Activated T-helper 17 cell treated with anti-CD3 and anti-CD28 coated beads, Interleukin-2, amount 50 U/mL, for 72 hours (primary cell): ENCODE measurements around the gene CHST1. TPM values are rescaled to one million over a fixed set of nuclear protein-coding genes. Genes with fewer than 3 reads are reported as not detected.

Experiments used
- ATAC-seq: fragments of 150-1000 bp; cut with Tn5 transposase; replicated peaks from 2 replicates; pipeline ENCODE4 v1.10.0; 2021; ENCODE audit warnings: mild to moderate bottlenecking, moderate library complexity
- H3K27ac Mint-ChIP-seq: one replicate; pipeline ENCODE4 v1.8.0; 2022; ENCODE audit warnings: mixed read lengths
- H3K27me3 Mint-ChIP-seq: one replicate; pipeline ENCODE4 v1.8.0; 2022; ENCODE audit warnings: mixed read lengths
- H3K36me3 Mint-ChIP-seq: one replicate; pipeline ENCODE4 v1.8.0; 2022; ENCODE audit warnings: low read depth, mild to moderate bottlenecking, mixed read lengths
- H3K4me1 Mint-ChIP-seq: one replicate; pipeline ENCODE4 v1.8.0; 2022; ENCODE audit warnings: mixed read lengths
- H3K4me3 Mint-ChIP-seq: one replicate; pipeline ENCODE4 v1.8.0; 2022; ENCODE audit warnings: mild to moderate bottlenecking, mixed read lengths
- H3K9me3 Mint-ChIP-seq: one replicate; pipeline ENCODE4 v1.8.0; 2022; ENCODE audit warnings: mixed read lengths
- total RNA-seq, 2 donors: library from RNA; stranded (reverse); gene quantifications; one replicate each; pipeline ENCODE4 v1.2.3, GENCODE V29; 2022

Gene CHST1
- total RNA-seq, 2 donors from 2014 or later, result not detected

DNA sequence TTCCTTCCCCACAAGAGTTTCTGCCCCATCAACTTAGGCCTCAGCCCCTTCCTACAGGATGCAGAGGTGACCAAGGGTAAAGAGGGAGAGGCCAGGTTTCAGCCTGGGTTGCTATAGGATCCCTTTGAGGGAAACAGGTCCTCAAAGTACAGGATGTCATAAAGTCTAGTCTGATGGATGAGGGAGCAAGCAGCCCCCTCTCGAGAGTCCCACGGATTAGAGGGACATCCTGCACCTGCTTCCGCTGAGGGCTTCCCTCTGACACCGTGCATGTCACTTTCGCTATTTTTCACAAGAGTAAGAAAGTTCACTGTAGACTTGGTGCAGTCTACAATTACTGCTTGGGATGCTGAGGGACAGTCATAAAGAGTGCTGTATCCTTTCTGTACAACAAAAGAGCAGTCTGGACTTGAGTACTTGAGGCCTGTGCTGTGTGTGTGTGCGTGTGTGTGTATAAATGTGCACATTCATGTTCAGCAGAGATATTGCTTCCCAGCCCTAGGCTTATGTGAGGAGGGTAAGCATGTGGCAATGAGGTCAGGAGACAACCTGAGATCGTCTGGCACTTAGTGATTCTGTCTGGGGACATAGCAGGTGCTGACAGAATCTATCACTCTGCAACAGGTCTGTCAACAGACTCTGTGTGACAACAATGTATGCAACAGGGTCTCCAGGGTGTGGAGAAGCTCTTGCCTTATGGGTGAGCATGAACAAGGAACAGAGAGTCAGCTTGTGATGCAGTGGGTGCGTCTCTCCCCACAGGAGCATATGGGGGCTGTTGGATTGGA lies 18.0 kb upstream of the CHST1 start:
- Mint-ChIP-seq H3K4me3 (no peak overlapping the region), H3K9me3 (no peaks in the 10 kb centered on the region), H3K4me1 (no peaks in the 10 kb centered on the region), H3K36me3 (no peaks in the 10 kb centered on the region), H3K27ac (no peak overlapping the region), H3K27me3 (peaks cover 15% of the 10 kb centered on the region)
- no peak for ATAC-seq

DNA sequence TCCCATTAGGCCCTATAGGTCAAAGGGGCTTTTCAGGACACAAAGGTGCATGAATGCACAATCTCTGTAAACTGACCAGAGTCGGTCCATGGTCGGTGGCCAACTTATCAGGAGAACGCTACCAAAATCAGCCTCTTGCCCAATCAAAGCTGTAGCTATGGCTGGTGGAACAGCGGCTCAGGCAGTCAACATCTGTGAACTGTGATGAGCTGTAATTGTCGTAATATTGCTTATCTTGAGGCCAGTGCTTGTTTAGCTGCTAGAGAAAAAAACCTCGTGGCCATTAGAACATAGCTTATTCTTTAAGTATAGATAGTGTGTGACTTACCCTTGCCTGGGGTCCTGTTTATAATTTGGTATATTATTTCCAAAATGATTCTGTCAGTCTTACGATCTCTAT lies 14.4 kb upstream of the CHST1 start:
- Mint-ChIP-seq H3K9me3 (no peaks in the 10 kb centered on the region), H3K27me3 (peaks cover 2% of the 10 kb centered on the region), H3K4me3 (no peak overlapping the region), H3K27ac (no peak overlapping the region), H3K36me3 (no peaks in the 10 kb centered on the region), H3K4me1 (no peaks in the 10 kb centered on the region)
- no peak for ATAC-seq

DNA sequence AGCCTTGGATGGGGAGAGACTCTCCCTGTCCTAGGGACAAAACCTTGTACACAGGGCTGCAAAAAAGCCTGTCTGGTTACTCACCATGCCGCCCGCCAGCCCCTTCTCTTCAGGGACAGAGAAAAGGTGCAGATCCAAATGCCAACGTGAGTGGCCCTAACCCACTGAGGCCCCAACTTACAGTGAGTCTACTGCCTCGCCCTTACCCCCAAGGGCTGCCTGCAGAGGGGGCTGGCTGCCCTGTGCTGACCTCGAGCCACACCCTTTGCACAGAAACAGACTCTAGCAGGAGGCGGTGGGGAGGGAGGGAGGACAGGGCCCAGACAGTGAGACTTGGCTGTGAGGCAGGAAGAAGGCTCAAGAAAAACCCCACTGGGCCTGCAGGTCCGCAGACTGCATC lies 13.6 kb upstream of the CHST1 start:
- Mint-ChIP-seq H3K4me3 (no peak overlapping the region), H3K9me3 (no peaks in the 10 kb centered on the region), H3K27ac (no peak overlapping the region), H3K36me3 (no peaks in the 10 kb centered on the region), H3K4me1 (no peaks in the 10 kb centered on the region), H3K27me3 (no peaks in the 10 kb centered on the region)
- ATAC-seq, result no peak

DNA sequence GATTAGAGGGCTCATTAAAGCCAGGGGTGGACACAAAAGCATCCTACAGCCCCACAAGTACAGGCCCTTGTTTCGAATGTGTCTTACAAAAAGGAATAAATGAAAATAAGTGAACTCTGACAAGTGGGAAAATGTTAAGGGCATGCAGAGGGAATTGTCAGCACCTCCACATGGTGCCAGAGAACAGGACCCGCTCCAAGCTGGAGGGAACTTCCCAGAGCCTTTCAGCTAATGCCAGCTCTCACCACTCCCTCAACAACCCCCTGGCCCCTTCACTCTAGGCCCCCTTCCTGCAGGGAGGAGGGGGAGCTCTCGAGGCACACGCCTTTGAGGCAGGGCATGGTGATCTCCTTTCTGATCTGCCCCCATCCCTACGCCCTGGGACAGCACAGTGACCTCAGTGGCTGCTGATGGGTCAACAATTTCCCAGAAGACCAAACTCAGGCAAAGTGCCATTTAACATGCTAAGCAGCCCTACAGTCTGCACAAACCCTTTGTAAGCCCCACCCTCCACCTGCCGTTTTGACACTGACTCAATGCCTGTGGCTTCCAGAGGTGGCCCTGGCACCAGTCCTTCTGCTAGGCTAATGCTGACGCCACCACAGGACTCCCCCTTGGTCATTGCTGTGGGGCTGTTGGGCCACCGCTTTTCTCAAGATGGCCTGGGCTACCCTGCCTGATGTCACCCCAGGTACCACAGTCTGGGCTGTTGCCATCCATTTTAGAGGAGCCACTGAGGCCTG lies 12.5 kb upstream of the CHST1 start:
- H3K27ac Mint-ChIP-seq, result no peak overlapping the region
- no peaks in the 10 kb centered on the region for H3K27me3 Mint-ChIP-seq
- H3K9me3 Mint-ChIP-seq, result no peaks in the 10 kb centered on the region
- H3K36me3 Mint-ChIP-seq, result no peaks in the 10 kb centered on the region
- no peak overlapping the region for H3K4me3 Mint-ChIP-seq
- no peak for ATAC-seq
- H3K4me1 Mint-ChIP-seq, result no peaks in the 10 kb centered on the region

DNA sequence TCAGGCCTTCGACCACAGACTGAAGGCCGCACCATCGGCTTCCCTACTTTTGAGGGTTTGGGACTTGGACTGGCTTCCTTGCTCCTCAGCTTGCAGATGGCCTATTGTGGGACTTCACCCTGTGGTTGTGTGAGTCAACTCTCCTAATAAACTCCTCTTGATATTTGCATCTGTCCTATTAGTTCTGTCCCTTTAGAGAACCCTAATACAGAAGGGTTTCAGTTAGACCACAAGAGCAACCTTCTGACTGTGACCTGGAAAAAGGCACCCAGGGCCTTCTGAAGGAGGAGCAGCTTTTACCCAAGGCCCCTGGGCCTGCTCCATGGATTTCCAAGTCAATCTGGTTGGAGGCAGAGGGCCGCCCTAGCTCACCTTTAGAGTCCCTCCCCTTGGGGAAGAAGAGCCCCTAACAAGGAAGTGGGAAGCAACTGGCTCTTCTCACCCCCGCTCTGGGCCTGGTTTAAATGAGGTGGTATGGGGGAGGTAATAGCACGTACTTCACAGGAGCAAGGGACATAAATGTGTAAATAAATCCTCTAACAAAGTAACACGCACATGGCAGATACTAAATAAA lies 11.2 kb upstream of the CHST1 start:
- Mint-ChIP-seq H3K9me3 (no peaks in the 10 kb centered on the region), H3K36me3 (no peaks in the 10 kb centered on the region), H3K27ac (no peak overlapping the region), H3K27me3 (no peaks in the 10 kb centered on the region), H3K4me1 (no peaks in the 10 kb centered on the region), H3K4me3 (no peak overlapping the region)
- ATAC-seq, result no peak

DNA sequence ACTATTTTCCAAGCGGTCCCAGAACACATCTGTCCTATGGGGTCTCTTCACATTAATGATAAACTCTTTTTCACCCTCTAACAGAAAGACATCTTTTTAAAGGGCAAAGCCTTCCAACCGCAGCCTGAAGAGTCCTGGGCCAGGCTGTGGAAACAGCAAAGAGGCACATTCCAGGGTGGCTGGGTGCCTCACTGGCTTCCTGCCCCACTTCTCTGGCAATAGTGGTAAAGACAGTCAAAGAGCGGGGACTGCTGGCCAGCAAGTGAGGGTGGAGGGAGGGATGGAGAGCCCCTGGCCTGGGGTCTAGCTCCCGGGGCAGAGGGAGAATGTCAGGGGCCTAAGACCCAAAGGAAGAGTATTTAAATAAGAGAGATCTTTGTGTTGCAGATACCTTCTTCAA lies 10.2 kb upstream of the CHST1 start:
- H3K4me3 Mint-ChIP-seq, result no peak overlapping the region
- H3K27me3 Mint-ChIP-seq, result no peaks in the 10 kb centered on the region
- no peak for ATAC-seq
- H3K4me1 Mint-ChIP-seq, result no peaks in the 10 kb centered on the region
- no peaks in the 10 kb centered on the region for H3K9me3 Mint-ChIP-seq
- no peak overlapping the region for H3K27ac Mint-ChIP-seq
- no peaks in the 10 kb centered on the region for H3K36me3 Mint-ChIP-seq

DNA sequence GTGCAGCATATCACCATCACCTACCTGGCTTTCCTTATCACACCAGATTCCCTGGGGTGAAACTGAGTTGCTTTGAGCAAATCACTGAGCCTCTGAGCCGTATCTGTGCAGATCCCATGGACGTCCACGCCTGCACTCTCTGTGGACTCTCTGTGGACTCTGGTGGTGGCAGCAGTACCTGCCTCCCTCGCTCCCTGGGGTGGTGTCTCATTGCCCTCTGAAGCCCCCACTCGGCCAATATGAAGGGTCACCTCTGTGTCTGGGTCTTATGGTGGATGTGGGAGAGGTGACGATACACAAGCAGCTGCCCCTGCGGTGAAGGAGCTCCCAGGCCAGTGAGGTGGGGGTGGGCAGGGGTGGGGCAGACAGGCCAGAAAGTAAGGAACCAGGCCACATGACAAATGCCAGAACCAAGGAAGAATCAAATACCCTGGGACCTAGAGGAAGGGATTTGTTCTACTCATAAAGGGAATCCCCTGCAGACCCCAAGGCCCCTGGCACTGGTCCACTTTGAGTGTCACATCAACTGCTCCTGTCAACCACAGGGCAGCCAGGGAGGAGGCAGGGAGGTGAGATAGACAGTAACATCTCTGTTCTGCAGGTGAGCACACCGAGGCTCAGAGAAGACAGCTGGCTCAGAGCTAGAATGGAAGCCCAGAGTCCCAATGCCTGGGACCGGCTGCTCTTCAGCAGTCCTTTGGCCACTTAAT lies 9.2 kb upstream of the CHST1 start:
- Mint-ChIP-seq H3K4me3 (no peak overlapping the region), H3K27ac (no peak overlapping the region), H3K36me3 (no peaks in the 10 kb centered on the region), H3K9me3 (no peaks in the 10 kb centered on the region), H3K27me3 (peaks cover 3% of the 10 kb centered on the region), H3K4me1 (no peaks in the 10 kb centered on the region)
- ATAC-seq, result no peak

DNA sequence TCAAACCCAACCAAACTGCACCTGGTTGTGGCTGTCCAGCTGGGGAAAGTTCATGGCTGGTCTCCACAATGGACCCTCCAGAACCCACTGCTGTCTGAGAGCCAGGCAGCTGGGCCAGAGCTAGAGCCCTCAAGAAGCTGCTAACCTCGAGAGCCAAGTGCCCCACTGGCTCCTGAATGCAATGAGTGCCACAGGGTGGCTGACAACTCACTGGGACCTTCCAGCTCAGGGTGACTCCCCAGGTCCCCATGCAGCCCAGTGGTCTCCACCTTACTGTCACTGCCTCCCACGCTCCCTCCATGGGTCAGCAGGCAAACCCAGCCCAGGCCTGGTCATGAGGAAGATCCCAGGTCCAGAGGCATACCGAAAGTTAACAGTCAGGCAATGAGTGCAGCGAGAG lies 8.0 kb upstream of the CHST1 start:
- no peaks in the 10 kb centered on the region for H3K36me3 Mint-ChIP-seq
- H3K4me1 Mint-ChIP-seq, result no peaks in the 10 kb centered on the region
- no peak overlapping the region for H3K27ac Mint-ChIP-seq
- H3K9me3 Mint-ChIP-seq, result no peaks in the 10 kb centered on the region
- ATAC-seq, result no peak
- peaks cover 3% of the 10 kb centered on the region for H3K27me3 Mint-ChIP-seq
- H3K4me3 Mint-ChIP-seq, result no peak overlapping the region

DNA sequence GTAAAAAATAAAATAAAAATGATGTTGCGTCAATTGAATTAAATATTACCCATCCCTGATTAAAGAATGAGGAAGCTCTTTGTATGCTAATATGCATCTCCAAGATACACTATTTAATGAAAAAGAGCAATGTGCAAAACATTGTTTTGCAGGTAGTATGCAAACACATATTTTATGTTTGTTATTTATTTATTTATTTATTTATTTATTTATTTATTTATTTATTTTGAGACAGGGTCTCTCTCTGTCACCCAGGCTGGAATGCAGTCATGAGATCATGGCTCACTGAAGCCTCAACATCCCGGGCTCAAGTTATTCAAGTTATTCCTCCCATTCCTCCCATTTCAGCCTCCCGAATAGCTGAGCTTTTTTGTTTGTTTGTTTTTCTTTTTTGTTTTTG lies 7.2 kb upstream of the CHST1 start:
- Mint-ChIP-seq H3K4me1 (no peaks in the 10 kb centered on the region), H3K27me3 (peaks cover 9% of the 10 kb centered on the region), H3K4me3 (no peak overlapping the region), H3K9me3 (no peaks in the 10 kb centered on the region), H3K27ac (no peak overlapping the region), H3K36me3 (no peaks in the 10 kb centered on the region)
- ATAC-seq, result no peak

DNA sequence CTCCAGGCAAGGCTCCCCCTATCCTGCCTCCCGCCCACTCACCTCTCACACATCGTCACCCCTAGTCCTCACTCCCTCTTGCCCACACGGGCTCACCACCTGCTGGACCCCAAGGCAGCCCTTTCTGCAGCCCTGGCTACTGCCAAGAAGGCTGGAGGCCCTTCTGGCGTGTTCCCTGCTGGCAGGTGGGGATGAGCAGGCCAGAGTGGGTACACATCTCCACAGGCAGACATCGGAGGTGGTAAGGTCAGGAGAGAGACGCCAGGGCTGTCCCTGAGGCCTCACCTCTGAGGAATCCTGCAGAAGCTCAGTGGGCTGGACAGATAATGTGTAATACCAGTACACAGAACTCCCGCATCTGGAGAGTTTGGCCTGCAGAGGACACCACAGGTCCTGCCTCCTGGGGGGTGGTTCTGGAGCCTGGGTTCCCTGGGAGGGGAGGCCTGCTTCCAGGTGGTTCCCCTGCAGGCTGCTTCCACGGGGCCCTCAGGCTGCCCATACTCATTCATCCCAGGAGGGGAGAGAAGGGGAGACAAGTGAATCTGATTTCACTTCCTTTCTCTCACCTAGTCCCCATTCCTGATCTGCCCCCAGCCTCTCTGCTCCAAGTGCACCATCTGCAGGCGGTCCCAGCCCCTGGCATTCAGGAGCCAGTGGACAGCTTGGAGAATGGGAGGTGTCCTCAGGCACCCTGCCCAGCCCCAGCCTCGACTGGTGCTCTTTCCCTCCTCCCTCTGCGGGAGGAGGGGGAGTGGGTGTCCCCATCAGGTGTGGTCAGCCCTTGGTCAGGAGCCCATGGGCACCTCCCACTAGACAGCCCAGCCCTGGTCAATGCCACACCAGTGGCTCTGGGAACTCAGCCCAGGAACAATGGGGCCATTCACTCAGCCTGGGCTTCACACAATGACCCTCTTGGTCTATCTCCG lies 6.1 kb upstream of the CHST1 start:
- Mint-ChIP-seq H3K4me3 (no peak overlapping the region), H3K4me1 (no peaks in the 10 kb centered on the region), H3K27ac (no peak overlapping the region), H3K27me3 (peaks cover 19% of the 10 kb centered on the region), H3K9me3 (no peaks in the 10 kb centered on the region), H3K36me3 (no peaks in the 10 kb centered on the region)
- ATAC-seq, result no peak

DNA sequence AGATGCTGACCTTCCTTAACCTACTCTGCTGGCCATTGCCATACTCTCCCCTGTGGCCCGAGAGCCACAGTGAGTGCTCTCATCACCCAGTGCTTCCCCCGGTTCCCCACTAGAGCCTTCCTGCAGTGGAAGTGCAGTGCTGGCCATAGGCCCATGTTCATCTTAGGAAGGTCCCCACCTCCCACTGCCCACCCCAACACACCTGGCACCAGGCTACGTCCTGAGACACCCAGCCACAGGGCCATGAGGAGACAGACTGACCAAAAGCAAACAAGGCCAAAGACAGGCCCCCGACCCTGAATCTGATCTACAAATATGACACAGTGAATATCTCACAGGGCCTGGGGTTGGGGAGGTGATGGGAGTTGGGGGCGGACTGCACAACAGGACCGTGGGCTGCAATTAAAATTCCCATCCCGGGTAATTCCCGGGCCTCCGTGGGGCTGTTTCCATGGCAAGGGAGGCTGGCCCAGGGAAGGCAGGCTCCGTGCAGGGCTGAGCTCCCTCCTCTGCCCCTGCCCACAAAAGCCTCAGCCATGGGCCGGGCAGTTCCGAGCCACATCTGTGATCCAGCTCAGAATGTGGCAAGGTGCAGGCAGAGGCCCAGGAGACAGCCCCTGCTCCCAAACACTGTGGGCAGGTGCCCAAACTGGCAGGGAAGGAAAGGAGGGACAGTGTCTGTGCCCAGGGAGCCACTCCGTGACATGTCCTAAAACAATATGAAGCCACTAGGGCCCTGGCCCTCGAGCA lies 5.1 kb upstream of the CHST1 start:
- Mint-ChIP-seq H3K4me3 (no peak overlapping the region), H3K9me3 (no peaks in the 10 kb centered on the region), H3K36me3 (no peaks in the 10 kb centered on the region), H3K4me1 (no peaks in the 10 kb centered on the region), H3K27ac (no peak overlapping the region), H3K27me3 (peaks cover 24% of the 10 kb centered on the region)
- ATAC-seq, result no peak

DNA sequence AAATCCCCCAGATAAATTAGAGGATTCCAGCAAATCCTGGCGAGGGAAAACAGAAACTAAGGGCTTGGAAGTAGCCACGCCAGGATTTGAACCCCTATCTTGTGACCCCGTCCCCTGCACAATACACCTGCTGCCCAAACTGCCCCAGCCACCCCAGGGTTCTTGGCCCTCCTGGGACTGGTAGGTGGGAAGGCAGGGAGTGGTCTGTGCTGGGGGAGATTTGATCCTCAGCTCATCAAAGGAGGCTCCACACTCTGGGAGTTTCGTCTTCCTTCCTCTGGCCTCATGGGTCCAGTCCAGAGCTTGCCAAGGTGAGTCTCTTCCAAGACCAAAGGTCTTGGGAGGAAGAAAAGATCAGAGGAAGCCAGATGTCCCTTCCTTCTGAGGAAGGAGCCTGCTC lies 4.5 kb upstream of the CHST1 start:
- no peak for ATAC-seq
- Mint-ChIP-seq H3K36me3 (no peaks in the 10 kb centered on the region), H3K27ac (no peak overlapping the region), H3K9me3 (no peaks in the 10 kb centered on the region), H3K4me1 (no peaks in the 10 kb centered on the region), H3K27me3 (peaks cover 24% of the 10 kb centered on the region), H3K4me3 (no peak overlapping the region)

DNA sequence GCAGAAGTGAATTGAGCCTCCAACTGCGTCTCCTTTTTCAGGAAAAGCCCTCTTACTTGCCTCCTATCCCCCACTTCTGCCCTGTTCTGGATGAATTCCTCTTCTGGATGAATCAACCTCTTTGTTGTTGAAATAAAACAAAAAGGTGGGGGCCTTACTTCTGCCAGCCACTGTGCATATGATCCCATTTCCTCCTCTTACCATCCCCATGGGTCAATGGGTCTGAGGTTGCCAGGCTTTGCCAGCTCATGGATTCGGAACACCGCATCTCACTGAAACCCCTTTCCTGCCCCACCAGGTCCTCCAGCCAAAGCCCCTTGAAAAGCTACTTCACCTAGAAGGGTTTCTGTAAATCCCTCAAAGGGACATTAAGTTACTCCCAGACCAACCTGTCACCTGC lies 3.7 kb upstream of the CHST1 start:
- Mint-ChIP-seq H3K36me3 (no peaks in the 10 kb centered on the region), H3K9me3 (no peaks in the 10 kb centered on the region), H3K27me3 (peaks cover 24% of the 10 kb centered on the region), H3K4me3 (no peak overlapping the region), H3K27ac (no peak overlapping the region), H3K4me1 (no peaks in the 10 kb centered on the region)
- no peak for ATAC-seq
